Sigmoid colon (tissue), 3 donors: Measurements from ENCODE around the gene PROK1.

ENCODE experiments used
- POLR2A ChIP-seq, 2 donors: fragments of 450-650 bp; IDR thresholded peaks; one replicate each; pipeline ENCODE4 v1.6.1; 2016; ENCODE audit warnings: antibody characterized with exemption in 2 of 2, mild to moderate bottlenecking in 2 of 2, moderate library complexity in 2 of 2
- TF ChIP-seq, protein P1 (sequence below), 4 experiments: fragments of 450-650 bp in 3 of 4; fragments of 200-600 bp in 1 of 4; IDR thresholded peaks; one replicate each; pipeline ENCODE4 v1.5.1; 2016 to 2019; ENCODE audit warnings: antibody characterized with exemption in 4 of 4, mild to moderate bottlenecking in 3 of 4, moderate library complexity in 2 of 4

DNA sequence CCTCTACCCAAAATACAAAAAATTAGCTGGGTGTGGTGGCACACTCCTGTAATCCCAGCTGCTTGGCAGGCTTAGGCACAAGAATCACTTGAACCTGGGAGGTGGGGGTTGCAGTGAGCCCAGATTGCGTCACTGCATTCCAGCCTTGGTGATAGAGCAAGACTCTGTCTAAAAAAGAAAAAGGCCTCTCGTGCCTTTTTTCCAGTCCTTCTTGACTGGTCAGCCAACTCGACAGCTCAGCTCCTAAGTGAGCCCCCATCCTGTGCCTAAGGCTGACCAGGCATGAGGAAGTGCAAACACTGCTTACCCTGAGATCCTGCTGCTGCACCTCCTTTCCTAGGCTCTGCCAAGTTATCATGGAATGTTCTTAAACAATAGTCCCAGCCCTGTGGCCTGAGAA, 10.1 kb upstream of the PROK1 start:
- TF ChIP-seq POLR2A (IDR thresholded peaks at IDR 0.05) = no peak
- TF ChIP-seq, protein P1, sequence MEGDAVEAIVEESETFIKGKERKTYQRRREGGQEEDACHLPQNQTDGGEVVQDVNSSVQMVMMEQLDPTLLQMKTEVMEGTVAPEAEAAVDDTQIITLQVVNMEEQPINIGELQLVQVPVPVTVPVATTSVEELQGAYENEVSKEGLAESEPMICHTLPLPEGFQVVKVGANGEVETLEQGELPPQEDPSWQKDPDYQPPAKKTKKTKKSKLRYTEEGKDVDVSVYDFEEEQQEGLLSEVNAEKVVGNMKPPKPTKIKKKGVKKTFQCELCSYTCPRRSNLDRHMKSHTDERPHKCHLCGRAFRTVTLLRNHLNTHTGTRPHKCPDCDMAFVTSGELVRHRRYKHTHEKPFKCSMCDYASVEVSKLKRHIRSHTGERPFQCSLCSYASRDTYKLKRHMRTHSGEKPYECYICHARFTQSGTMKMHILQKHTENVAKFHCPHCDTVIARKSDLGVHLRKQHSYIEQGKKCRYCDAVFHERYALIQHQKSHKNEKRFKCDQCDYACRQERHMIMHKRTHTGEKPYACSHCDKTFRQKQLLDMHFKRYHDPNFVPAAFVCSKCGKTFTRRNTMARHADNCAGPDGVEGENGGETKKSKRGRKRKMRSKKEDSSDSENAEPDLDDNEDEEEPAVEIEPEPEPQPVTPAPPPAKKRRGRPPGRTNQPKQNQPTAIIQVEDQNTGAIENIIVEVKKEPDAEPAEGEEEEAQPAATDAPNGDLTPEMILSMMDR (IDR thresholded peaks at IDR 0.05) = no peak
